ENCODE results near the gene PGLYRP4.

PGLYRP4 gene

DNA sequence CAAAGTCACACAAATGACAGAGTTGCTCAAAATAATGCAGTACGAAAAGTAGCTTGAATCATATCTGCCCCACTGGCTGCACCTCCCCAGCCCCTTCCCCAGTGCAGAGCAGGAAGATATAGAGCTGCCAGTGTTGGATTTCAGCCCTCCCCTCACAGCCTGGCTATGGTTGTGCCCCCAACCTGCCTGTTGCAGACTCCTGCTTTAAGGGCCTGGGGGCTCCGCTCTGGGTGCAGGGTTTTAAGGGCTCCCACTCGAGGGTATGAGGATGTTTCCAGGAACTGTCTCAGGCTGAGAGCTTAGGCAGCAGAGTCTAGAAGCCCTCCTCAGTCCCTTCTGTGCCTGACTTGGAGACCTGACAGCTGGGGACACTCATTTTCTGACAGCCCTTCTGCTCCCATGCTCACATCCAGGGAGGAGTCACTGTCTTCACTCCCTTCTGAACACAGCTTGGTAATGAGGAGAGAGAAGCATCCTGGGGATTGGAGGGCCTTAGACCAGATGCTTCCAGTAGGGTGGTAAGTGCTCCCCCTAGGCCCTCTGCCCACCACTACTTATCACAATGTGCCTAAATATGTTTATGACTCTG is 13.6 kb upstream of the PGLYRP4 start:
- TF ChIP-seq EZH2phosphoT487 (IDR thresholded peaks at IDR 0.05; ENCODE audit: low read length), result no peak
- no peak for TF ChIP-seq EZH2 (optimal IDR thresholded peaks at IDR 0.05; ENCODE audit: low read depth, low read length)
- TF ChIP-seq, protein P1, sequence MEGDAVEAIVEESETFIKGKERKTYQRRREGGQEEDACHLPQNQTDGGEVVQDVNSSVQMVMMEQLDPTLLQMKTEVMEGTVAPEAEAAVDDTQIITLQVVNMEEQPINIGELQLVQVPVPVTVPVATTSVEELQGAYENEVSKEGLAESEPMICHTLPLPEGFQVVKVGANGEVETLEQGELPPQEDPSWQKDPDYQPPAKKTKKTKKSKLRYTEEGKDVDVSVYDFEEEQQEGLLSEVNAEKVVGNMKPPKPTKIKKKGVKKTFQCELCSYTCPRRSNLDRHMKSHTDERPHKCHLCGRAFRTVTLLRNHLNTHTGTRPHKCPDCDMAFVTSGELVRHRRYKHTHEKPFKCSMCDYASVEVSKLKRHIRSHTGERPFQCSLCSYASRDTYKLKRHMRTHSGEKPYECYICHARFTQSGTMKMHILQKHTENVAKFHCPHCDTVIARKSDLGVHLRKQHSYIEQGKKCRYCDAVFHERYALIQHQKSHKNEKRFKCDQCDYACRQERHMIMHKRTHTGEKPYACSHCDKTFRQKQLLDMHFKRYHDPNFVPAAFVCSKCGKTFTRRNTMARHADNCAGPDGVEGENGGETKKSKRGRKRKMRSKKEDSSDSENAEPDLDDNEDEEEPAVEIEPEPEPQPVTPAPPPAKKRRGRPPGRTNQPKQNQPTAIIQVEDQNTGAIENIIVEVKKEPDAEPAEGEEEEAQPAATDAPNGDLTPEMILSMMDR (IDR thresholded peaks at IDR 0.05; ENCODE audit: low read length), result no peak
- Histone ChIP-seq H3F3A (ENCODE audit: insufficient read depth, low read length) (no peaks in the 10 kb centered on the region), H3K4me1 (ENCODE audit: low read length) (0 out of 2 replicates have a peak, but pooled peaks cover 1% of the 10 kb centered on the region), H3K36me3 (replicated peaks; ENCODE audit: insufficient read depth, low read length) (no peaks in the 10 kb centered on the region), H3K27ac (ENCODE audit: low read length) (no peak overlapping the region), H2AFZ (ENCODE audit: low read length) (no peak overlapping the region), H3K9ac (ENCODE audit: low read length) (no peak overlapping the region), H3K27me3 (replicated peaks; ENCODE audit: insufficient read depth, low read length) (no peaks in the 10 kb centered on the region), H3K9me2 (replicated peaks; ENCODE audit: insufficient read depth, low read length) (no peaks in the 10 kb centered on the region), H4K20me1 (ENCODE audit: insufficient read depth, low read length) (no peaks in the 10 kb centered on the region), H3K9me3 (replicated peaks; ENCODE audit: insufficient read depth, low read length) (no peaks in the 10 kb centered on the region), H3K4me2 (ENCODE audit: low read depth, low read length) (no peak overlapping the region), H3K4me3 (ENCODE audit: low read length) (no peak overlapping the region), H3K79me2 (ENCODE audit: low read length) (no peaks in the 10 kb centered on the region)
- DNase-seq, result no peak

DNA sequence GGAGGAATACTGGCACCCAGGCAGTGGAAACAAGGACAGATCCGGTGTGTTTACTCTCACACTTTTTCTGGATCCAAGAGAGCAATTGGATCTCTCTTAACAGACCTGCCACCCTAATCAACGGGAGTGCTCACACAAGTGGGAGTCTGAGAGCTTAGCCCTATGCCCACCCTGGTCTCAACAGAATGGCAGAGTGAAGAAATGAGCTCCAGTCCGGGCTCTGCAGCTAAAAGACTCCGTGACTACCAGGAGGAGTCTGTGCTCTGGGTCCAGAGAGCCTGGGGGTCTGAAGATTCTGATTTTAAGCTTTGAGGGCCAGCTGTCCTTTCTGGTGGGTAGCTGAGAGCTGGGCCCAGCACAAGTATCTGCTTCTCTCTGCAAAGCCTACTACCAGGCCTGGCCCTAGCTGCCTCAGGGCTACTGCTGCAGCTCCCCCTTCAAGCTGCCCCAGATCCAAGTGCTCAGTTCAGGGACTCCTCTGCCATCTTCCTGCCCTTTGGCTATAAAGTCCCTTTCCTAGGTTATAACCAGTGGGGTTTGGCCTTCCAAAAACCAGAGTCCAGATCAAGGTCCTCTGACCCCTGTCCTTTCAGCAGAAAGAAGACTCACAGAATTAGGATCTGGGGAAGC is 13.0 kb upstream of the PGLYRP4 start:
- Histone ChIP-seq H3K9me3 (replicated peaks; ENCODE audit: insufficient read depth, low read length) (no peaks in the 10 kb centered on the region), H3F3A (ENCODE audit: insufficient read depth, low read length) (no peaks in the 10 kb centered on the region), H3K36me3 (replicated peaks; ENCODE audit: insufficient read depth, low read length) (no peaks in the 10 kb centered on the region), H3K27me3 (replicated peaks; ENCODE audit: insufficient read depth, low read length) (no peaks in the 10 kb centered on the region), H2AFZ (ENCODE audit: low read length) (no peak overlapping the region), H3K4me2 (ENCODE audit: low read depth, low read length) (no peak overlapping the region), H4K20me1 (ENCODE audit: insufficient read depth, low read length) (no peaks in the 10 kb centered on the region), H3K4me1 (ENCODE audit: low read length) (0 out of 2 replicates have a peak, but pooled peaks cover 3% of the 10 kb centered on the region), H3K27ac (ENCODE audit: low read length) (no peak overlapping the region), H3K9ac (ENCODE audit: low read length) (no peak overlapping the region), H3K9me2 (replicated peaks; ENCODE audit: insufficient read depth, low read length) (no peaks in the 10 kb centered on the region), H3K79me2 (ENCODE audit: low read length) (no peaks in the 10 kb centered on the region), H3K4me3 (ENCODE audit: low read length) (no peak overlapping the region)
- TF ChIP-seq EZH2phosphoT487 (IDR thresholded peaks at IDR 0.05; ENCODE audit: low read length) (no peak), EZH2 (optimal IDR thresholded peaks at IDR 0.05; ENCODE audit: low read depth, low read length) (no peak)
- TF ChIP-seq, protein P1 (IDR thresholded peaks at IDR 0.05; ENCODE audit: low read length), result no peak
- no peak for DNase-seq

DNA sequence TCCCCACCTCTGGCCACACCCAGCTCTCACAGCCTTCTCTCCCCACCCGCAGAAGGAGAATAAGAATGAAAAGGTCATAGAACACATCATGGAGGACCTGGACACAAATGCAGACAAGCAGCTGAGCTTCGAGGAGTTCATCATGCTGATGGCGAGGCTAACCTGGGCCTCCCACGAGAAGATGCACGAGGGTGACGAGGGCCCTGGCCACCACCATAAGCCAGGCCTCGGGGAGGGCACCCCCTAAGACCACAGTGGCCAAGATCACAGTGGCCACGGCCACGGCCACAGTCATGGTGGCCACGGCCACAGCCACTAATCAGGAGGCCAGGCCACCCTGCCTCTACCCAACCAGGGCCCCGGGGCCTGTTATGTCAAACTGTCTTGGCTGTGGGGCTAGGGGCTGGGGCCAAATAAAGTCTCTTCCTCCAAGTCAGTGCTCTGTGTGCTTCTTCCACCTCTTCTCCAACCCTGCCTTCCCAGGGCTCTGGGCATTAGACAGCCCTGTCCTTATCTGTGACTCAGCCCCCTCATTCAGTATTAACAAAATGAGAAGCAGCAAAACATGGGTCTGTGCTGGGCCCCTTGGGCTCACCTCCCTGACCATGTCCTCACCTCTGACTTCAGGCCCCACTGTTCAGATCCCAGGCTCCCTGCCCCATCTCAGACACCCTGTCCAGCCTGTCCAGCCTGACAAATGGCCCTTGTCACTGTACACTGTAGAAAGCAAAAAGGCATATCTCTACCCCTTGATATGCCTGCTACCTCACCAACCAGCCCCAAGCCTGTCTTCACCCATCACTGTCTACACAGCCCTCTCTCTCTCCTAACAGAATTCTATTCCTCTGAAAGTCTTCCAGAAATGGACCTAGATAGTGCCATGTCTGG is 12.2 kb upstream of the PGLYRP4 start:
- DNase-seq, result no peak
- Histone ChIP-seq H3K27ac (ENCODE audit: low read length) (no peak overlapping the region), H3K36me3 (replicated peaks; ENCODE audit: insufficient read depth, low read length) (no peaks in the 10 kb centered on the region), H3K27me3 (replicated peaks; ENCODE audit: insufficient read depth, low read length) (no peaks in the 10 kb centered on the region), H2AFZ (ENCODE audit: low read length) (no peak overlapping the region), H3F3A (ENCODE audit: insufficient read depth, low read length) (no peaks in the 10 kb centered on the region), H3K9ac (ENCODE audit: low read length) (no peak overlapping the region), H3K4me2 (ENCODE audit: low read depth, low read length) (no peak overlapping the region), H3K9me3 (replicated peaks; ENCODE audit: insufficient read depth, low read length) (no peaks in the 10 kb centered on the region), H4K20me1 (ENCODE audit: insufficient read depth, low read length) (no peaks in the 10 kb centered on the region), H3K4me1 (ENCODE audit: low read length) (0 out of 2 replicates have a peak, but pooled peaks cover 3% of the 10 kb centered on the region), H3K4me3 (ENCODE audit: low read length) (no peak overlapping the region), H3K79me2 (ENCODE audit: low read length) (no peaks in the 10 kb centered on the region), H3K9me2 (replicated peaks; ENCODE audit: insufficient read depth, low read length) (no peaks in the 10 kb centered on the region)
- TF ChIP-seq EZH2 (optimal IDR thresholded peaks at IDR 0.05; ENCODE audit: low read depth, low read length), result no peak
- TF ChIP-seq EZH2phosphoT487 (IDR thresholded peaks at IDR 0.05; ENCODE audit: low read length), result no peak
- TF ChIP-seq, protein P1 (IDR thresholded peaks at IDR 0.05; ENCODE audit: low read length), result no peak
